B cell (primary cell): ENCODE results near the gene CD151. TPM values are rescaled to one million over a fixed set of nuclear protein-coding genes. Genes with fewer than 3 reads are reported as not detected.

Experiments
- ATAC-seq: fragments of 200-7000 bp; cut with Tn5 transposase; one replicate; pipeline ENCODE4 v1.10.0; 2021; ENCODE audit warnings: low read depth, mild to moderate bottlenecking, moderate number of reproducible peaks, moderate library complexity
- CTCF ChIA-PET: fragments of 350-600 bp; sonication (Branson Sonifier 250); formaldehyde crosslinking; loops from one replicate; lab custom pipeline; 2021; ENCODE audit warnings: antibody characterized with exemption, inconsistent platforms; lab: Charles Lee
- POLR2A ChIA-PET: fragments of 350-600 bp; sonication (Branson Sonifier 250); formaldehyde crosslinking; loops from one replicate; lab custom pipeline; 2021; ENCODE audit warnings: antibody characterized with exemption; lab: Charles Lee
- DNase-seq: peaks from one replicate; pipeline ENCODE4 v3.0.0; 2013
- H2AFZ ChIP-seq: 2 replicates; pipeline ENCODE4 v1.6.1; 2012; ENCODE audit warnings: mild to moderate bottlenecking, low read depth, low read length; ENCODE audit not compliant: insufficient read depth, poor library complexity, severe bottlenecking
- H3K27ac ChIP-seq, 2 donors: 1 replicate in 1 of 2; 2 replicates in 1 of 2; pipeline ENCODE4 v1.5.1; 2012 to 2013; ENCODE audit warnings: low read length in 2 of 2, mild to moderate bottlenecking in 2 of 2, moderate library complexity in 1 of 2
- H3K27me3 ChIP-seq, 4 experiments: fragments of 200-600 bp in 1 of 4; sonication (generic) in 1 of 4; replicated peaks in 1 of 4; 1 replicate in 2 of 4; 2 replicates in 2 of 4; pipeline versions ENCODE4 v1.6.1 to v1.7.0; 2013 to 2016; ENCODE audit warnings: low read length in 3 of 4, mild to moderate bottlenecking in 2 of 4, mixed read lengths in 1 of 4, moderate library complexity in 1 of 4; ENCODE audit not compliant: insufficient read depth in 4 of 4, control insufficient read depth in 3 of 4; ENCODE audit errors: control extremely low read depth in 1 of 4
- H3K36me3 ChIP-seq, 2 experiments: replicated peaks in 1 of 2; 1 replicate in 1 of 2; 2 replicates in 1 of 2; pipeline versions ENCODE4 v1.6.1 to v1.7.1; 2013; ENCODE audit warnings: low read length in 1 of 2; ENCODE audit not compliant: insufficient read depth in 2 of 2, control insufficient read depth in 1 of 2; ENCODE audit errors: control extremely low read depth in 1 of 2, extremely low read depth in 1 of 2
- H3K4me1 ChIP-seq, 2 donors: fragments of 200-600 bp in 1 of 2; sonication (generic) in 1 of 2; 1 replicate in 1 of 2; 2 replicates in 1 of 2; pipeline versions ENCODE4 v1.5.1 to v1.6.1; 2013 to 2017; ENCODE audit warnings: low read length in 2 of 2; ENCODE audit not compliant: control insufficient read depth in 2 of 2, insufficient read depth in 2 of 2
- H3K4me2 ChIP-seq: replicated peaks from 2 replicates; pipeline ENCODE3; 2012; ENCODE audit warnings: mild to moderate bottlenecking, low read depth, low read length; ENCODE audit not compliant: poor library complexity, severe bottlenecking
- H3K4me3 ChIP-seq, 5 experiments: fragments of 200-600 bp in 1 of 5; sonication (generic) in 1 of 5; 1 replicate in 3 of 5; 2 replicates in 2 of 5; pipeline versions ENCODE4 v1.5.1 to v1.7.0; 2011 to 2016; ENCODE audit warnings: low read length in 4 of 5, mild to moderate bottlenecking in 4 of 5, low read depth in 2 of 5, control low read depth in 1 of 5, moderate library complexity in 1 of 5; ENCODE audit not compliant: insufficient read depth in 1 of 5; ENCODE audit errors: control extremely low read depth in 1 of 5, extremely low read depth in 1 of 5
- H3K79me2 ChIP-seq: fragments of 200-600 bp; sonication (generic); one replicate; pipeline ENCODE4 v1.6.0; 2016; ENCODE audit warnings: low read length; ENCODE audit not compliant: control insufficient read depth, insufficient read depth
- H3K9ac ChIP-seq: fragments of 200-600 bp; sonication (generic); 2 replicates; pipeline ENCODE4 v1.6.1; 2017; ENCODE audit warnings: mild to moderate bottlenecking, low read length, moderate library complexity
- H3K9me3 ChIP-seq, 3 donors: one replicate each; pipeline versions ENCODE4 v1.6.1 to v1.7.1; 2013; ENCODE audit warnings: low read length in 2 of 3; ENCODE audit not compliant: control insufficient read depth in 2 of 3, insufficient read depth in 1 of 3; ENCODE audit errors: control extremely low read depth in 1 of 3
- H4K20me1 ChIP-seq: 2 replicates; pipeline ENCODE4 v1.6.0; 2012; ENCODE audit warnings: mild to moderate bottlenecking, low read length; ENCODE audit not compliant: insufficient read depth, control insufficient read depth, poor library complexity, severe bottlenecking
- H3K27ac Mint-ChIP-seq: one replicate; pipeline ENCODE4 v1.8.0; 2021; ENCODE audit warnings: mixed read lengths
- H3K27me3 Mint-ChIP-seq: one replicate; pipeline ENCODE4 v1.8.0; 2021; ENCODE audit warnings: mixed read lengths
- H3K4me1 Mint-ChIP-seq: one replicate; pipeline ENCODE4 v1.8.0; 2021; ENCODE audit warnings: mixed read lengths
- H3K4me3 Mint-ChIP-seq: one replicate; pipeline ENCODE4 v1.8.0; 2021; ENCODE audit warnings: mixed read lengths
- H3K9me3 Mint-ChIP-seq: one replicate; pipeline ENCODE4 v1.8.0; 2022; ENCODE audit warnings: mixed read lengths; ENCODE audit not compliant: insufficient read depth
- CTCF ChIP-seq: fragments of 200-600 bp; IDR thresholded peaks from one replicate; pipeline ENCODE4 v1.8.0; 2022; ENCODE audit warnings: antibody characterized with exemption, mild to moderate bottlenecking
- EZH2 ChIP-seq: IDR thresholded peaks from 2 replicates; pipeline ENCODE4 v1.6.1; 2012; ENCODE audit warnings: borderline replicate concordance, low read depth, mild to moderate bottlenecking, moderate library complexity, low read length; ENCODE audit not compliant: insufficient read depth, poor library complexity, severe bottlenecking
- whole genome bisulfite sequencing: methylation state at CpG from one replicate; pipeline ENCODE4 v1.1.5; 2013; ENCODE audit warnings: missing lambda C conversion rate; ENCODE audit not compliant: insufficient coverage; 5-methylcytosine and 5-hydroxymethylcytosine counted together
- intact Hi-C: fragments of 100-400 bp; cut with micrococcal nuclease; formaldehyde crosslinking; loops from one replicate; pipeline ENCODE4 v1.10.0; 2022
- polyA plus RNA-seq: library from polyadenylated mRNA; depleted of rRNA; stranded (reverse); fragments of >200 nt; gene quantifications from 2 replicates; pipeline ENCODE4 v1.2.3, GENCODE V29; 2012
- total RNA-seq, 2 donors: library from RNA; stranded (reverse); fragments of 120-200 nt in 1 of 2; gene quantifications; 1 replicate in 1 of 2; 2 replicates in 1 of 2; pipeline versions ENCODE4 v1.2.3 to v1.2.4, GENCODE V29; 2013 to 2022

CD151 gene
- total and polyA plus RNA-seq, 2 donors (not counting 1 experiment from before 2014, with no cell fraction given) = 24.4 to 25.5 TPM

GRCh38 chr11:861105-861479, 28.3 kb downstream of the CD151 start:
- POLR2A ChIA-PET = no interaction called here
- Histone ChIP-seq H3K4me2 (no peak overlapping the region), H3K36me3 (no peaks in the 10 kb centered on the region), H3K9ac (no peak overlapping the region), H3K9me3 (no peaks in the 10 kb centered on the region), H3K27me3 (no peaks in the 10 kb centered on the region), H3K4me1 (no peaks in the 10 kb centered on the region), H3K27ac (no peak overlapping the region), H4K20me1 (no peaks in the 10 kb centered on the region), H3K79me2 (no peaks in the 10 kb centered on the region), H2AFZ (no peak overlapping the region), H3K4me3 (no peak overlapping the region)
- DNase-seq (no peak), ATAC-seq (no peak)
- intact Hi-C loops = no loop called here
- H3K4me1 Mint-ChIP-seq = no peaks in the 10 kb centered on the region
- H3K9me3 Mint-ChIP-seq = no peaks in the 10 kb centered on the region
- no peak for TF ChIP-seq CTCF
- no peak for TF ChIP-seq EZH2
- CTCF ChIA-PET = no interaction called here
- 92% methylated on average over 11 of the region's 14 CpGs for WGBS
- H3K4me3 Mint-ChIP-seq = no peak overlapping the region
- H3K27ac Mint-ChIP-seq = no peak overlapping the region
- H3K27me3 Mint-ChIP-seq = no peaks in the 10 kb centered on the region

DNA sequence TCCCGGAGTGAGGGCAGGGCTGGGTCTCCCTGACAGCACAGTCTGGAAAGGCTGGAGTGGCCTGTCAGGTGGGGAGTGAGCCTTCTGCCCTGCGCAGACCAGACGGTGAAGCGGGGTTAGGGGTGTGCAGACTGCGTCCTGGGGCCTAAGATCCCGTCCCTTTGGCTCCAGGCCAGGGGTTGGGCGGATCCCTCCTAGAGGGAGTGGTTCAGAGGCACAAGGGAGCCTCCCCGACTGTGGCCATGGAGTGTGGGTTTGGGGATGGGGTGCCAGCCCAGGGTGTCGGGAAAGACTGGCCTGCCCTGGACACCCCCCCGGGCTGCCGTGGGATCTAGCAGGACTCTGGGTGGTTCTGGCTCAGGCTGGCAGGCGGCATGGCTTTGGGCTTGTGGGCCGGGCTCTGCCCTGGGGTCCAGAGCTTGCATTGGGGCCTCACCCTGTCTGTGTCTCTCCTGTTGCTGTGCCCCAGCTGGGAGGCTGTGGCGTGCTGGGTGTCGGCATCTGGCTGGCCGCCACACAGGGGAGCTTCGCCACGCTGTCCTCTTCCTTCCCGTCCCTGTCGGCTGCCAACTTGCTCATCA, 29.4 kb downstream of the CD151 start:
- Histone ChIP-seq H3K27ac (no peak overlapping the region), H2AFZ (no peak overlapping the region), H3K36me3 (no peaks in the 10 kb centered on the region), H3K79me2 (no peaks in the 10 kb centered on the region), H4K20me1 (no peaks in the 10 kb centered on the region), H3K9ac (no peak overlapping the region), H3K4me3 (no peak overlapping the region), H3K4me1 (no peaks in the 10 kb centered on the region), H3K4me2 (no peak overlapping the region), H3K9me3 (no peaks in the 10 kb centered on the region), H3K27me3 (no peaks in the 10 kb centered on the region)
- no peak for TF ChIP-seq EZH2
- TF ChIP-seq CTCF = no peak
- DNase-seq (no peak), ATAC-seq (no peak)
- H3K27ac Mint-ChIP-seq = no peak overlapping the region
- no peaks in the 10 kb centered on the region for H3K9me3 Mint-ChIP-seq
- ChIA-PET CTCF (no interaction called here), POLR2A (no interaction called here)
- no peak overlapping the region for H3K4me3 Mint-ChIP-seq
- WGBS = 87% methylated on average over 20 of the region's 20 CpGs
- no peaks in the 10 kb centered on the region for H3K4me1 Mint-ChIP-seq
- H3K27me3 Mint-ChIP-seq = no peaks in the 10 kb centered on the region
- intact Hi-C loops = no loop called here
